Measurements from ENCODE around the gene SLC33A1.

Gene SLC33A1

DNA sequence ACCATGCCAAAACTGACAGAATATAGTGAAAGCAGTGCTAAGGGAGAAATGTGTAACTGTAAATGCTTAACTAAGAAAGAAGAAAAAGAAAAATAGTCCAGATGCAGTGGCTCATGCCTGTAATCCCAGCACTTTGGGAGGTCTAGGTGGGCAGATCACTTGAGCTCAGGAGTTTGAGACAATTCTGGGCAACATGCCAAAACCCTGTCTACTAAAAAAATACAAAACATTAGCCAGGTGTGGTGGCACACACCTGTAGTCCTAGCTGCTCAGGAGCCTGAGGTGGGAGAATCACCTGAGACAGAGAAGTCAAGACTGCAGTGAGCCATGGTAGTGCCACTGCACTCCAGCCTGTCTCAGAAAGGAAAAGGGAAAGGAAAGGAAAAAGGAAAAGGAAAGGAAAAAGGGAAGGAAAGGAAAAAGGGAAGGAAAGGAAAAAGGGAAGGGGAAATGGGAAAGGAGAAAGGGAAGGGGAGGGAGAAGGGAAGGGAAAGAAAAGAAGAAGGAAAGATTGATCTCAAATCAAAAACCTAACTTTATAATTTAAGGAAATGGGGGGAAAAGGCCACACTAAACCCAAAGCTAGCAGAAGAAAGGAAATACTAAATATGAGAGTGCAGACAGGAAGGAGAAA is 68.4 kb downstream of the SLC33A1 start:
- no peak for DNase-seq

DNA sequence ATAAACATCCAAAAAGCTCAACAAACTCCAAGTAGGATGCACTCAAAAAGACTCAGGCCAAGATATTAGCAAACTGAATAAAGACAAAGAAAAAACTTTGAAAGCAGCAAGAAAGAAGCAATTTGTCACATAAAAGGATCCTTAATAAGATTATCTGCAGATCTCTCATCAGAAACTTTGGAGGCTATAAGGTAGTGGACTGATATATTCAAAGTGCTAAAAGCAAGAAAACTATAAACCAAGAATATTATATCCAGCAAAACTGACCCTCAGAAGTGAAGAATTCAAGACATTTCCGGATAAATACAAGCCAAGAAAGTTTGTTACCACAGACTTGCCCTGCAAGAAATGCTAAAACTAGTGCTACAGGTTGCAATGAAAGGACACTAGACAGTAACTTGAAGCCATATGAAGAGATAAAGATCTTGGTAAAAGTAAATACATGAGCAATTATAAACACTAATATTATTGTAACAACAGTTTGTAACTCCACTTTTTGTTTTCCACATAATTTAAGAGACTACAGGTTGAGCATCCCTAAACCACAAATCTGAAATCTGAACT is 71.8 kb downstream of the SLC33A1 start:
- no peak for DNase-seq

DNA sequence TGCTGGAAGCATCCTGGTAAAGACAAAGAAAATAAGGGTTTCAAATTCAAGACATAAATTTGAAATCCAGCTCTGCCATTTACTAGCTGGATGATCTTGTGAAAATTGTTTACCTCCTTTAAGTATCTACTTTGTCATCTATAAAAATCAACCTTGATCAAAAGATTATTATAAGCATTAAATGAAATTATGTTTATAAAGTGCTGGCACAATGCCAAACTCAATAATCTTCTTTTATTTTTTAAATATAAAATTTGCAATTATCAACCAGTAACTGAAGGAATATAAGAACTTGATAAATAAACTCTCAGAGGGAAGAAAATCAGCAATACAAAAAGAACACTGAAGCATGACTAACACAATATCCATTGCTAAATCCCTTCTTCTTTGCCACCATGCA is 73.9 kb downstream of the SLC33A1 start:
- DNase-seq = no peak

DNA sequence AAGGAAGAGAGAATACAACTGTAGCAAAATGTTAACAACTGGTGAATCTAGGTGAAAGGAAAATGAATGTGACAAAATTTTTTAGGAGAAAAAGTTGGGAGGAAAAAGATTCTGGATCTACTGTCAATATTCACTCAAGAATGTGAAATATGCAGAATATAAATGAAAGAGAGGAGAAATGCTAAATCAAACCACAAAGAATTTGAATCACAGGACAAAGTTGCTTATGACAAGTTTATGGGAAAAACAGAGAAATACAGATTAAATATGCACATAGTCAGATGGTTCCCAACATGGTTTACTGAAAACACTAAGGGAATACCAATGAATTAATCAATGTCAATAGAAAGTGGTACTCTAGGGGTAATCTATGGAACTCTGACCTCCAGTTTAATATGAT is 75.8 kb downstream of the SLC33A1 start:
- DNase-seq = no peak

DNA sequence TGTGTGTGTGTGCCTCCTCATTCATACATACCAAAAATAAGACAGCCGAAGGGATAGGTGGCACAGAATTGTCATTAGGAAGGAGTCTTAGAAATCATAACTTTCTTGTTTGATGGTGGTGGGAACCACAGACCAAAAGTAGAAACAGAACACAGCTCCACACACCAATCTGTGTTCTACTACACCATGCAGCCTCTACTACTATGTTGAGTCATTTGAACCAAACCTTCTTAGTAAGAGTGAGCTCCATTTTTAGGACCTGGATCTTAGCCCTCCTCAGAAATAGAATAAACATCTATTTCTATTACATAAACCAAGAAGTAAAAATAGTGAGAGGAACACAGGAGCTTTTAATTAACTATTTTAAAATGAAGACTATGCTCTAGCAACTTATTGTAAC is 81.4 kb downstream of the SLC33A1 start:
- DNase-seq = no peak

DNA sequence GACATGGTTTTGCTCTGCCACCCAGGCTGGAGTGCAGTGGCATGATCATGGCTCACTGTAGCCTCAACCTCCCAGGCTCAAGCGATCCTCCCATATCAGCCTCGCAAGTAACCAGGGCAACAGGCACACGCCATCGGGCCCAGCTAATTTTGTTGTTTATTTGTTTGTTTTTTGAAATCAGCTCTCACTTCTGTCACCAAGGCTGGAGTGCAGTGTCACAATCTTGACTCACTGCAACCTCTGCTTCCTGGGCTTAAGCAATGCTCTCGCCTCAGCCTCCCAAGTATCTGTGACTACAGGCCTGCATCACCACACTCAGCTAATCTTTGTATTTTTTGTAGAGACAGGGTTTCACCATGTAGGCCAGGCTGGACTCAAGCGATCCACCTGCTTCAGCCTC is 83.1 kb downstream of the SLC33A1 start:
- no peak for DNase-seq

Data from CD4-positive, alpha-beta T cell treated with Interleukin-6 for 4 hours (primary cell).